Activated T-helper 9 cell treated with anti-CD3 and anti-CD28 coated beads, Interleukin-2, amount 50 U/mL, for 16 hours (primary cell): ENCODE results near the gene SLC47A2.

Source experiments
- DNase-seq: peaks from one replicate; pipeline ENCODE4 v3.0.0-alpha.2; 2020; ENCODE audit warnings: low read depth

SLC47A2 gene

GRCh38 chr17:19644493-19645210, 71.7 kb downstream of the SLC47A2 start:
- DNase-seq, result no peak

- DNase-seq, result no peak
Observed at GRCh38 chr17:19642373-19642893, 74.0 kb downstream of the SLC47A2 start.

GRCh38 chr17:19641687-19642372, 74.6 kb downstream of the SLC47A2 start:
- no peak for DNase-seq

GRCh38 chr17:19631905-19632304, 84.5 kb downstream of the SLC47A2 start:
- DNase-seq, result no peak

- no peak for DNase-seq
Observed at GRCh38 chr17:19630661-19631060, 85.7 kb downstream of the SLC47A2 start.

- no peak for DNase-seq
Observed at GRCh38 chr17:19630035-19630434, 86.3 kb downstream of the SLC47A2 start.

GRCh38 chr17:19629449-19629848, 86.9 kb downstream of the SLC47A2 start:
- no peak for DNase-seq
